SK-N-SH (cell line): Measurements from ENCODE around the gene GPR158. TPM values are rescaled to one million over a fixed set of nuclear protein-coding genes. Genes with fewer than 3 reads are reported as not detected.

Experiments
- CTCF ChIA-PET: fragments of 300-600, 350-600 bp; formaldehyde crosslinking; extraction: SDS; loops from one replicate; lab custom pipeline; 2021; lab: Yijun Ruan, JAX
- POLR2A ChIA-PET: fragments of 350-600 bp; sonication (Branson Sonifier 250); formaldehyde crosslinking; extraction: SDS; loops from one replicate; lab custom pipeline; 2020; ENCODE audit warnings: antibody characterized with exemption, inconsistent platforms; lab: Yijun Ruan, JAX
- DNase-seq: peaks from one replicate; pipeline ENCODE4 v3.0.0; 2012
- H2AFZ ChIP-seq: fragments of 200-600 bp; sonication (generic); 2 replicates; pipeline ENCODE4 v1.8.1; 2016; ENCODE audit warnings: antibody characterized with exemption, mild to moderate bottlenecking, low read depth
- H3F3A ChIP-seq: fragments of 200-600 bp; sonication (generic); replicated peaks from 2 replicates; pipeline ENCODE3; 2016; ENCODE audit warnings: antibody characterized with exemption, mild to moderate bottlenecking; ENCODE audit not compliant: insufficient read depth
- H3K27ac ChIP-seq, 2 experiments: fragments of 200-500 bp in 1 of 2; fragments of 200-600 bp in 1 of 2; sonication (Bioruptor generic) in 1 of 2; sonication (generic), shearing (Covaris generic) in 1 of 2; 2 replicates each; pipeline versions ENCODE4 v1.5.1 to v1.6.1; 2014 to 2016; ENCODE audit warnings: low read depth in 2 of 2, inconsistent platforms in 1 of 2, low read length in 1 of 2, mild to moderate bottlenecking in 1 of 2, mixed read lengths in 1 of 2
- H3K27me3 ChIP-seq: fragments of 200-600 bp; sonication (generic), shearing (Covaris generic); 2 replicates; pipeline ENCODE4 v1.6.1; 2016; ENCODE audit warnings: mixed run types; ENCODE audit not compliant: insufficient read depth
- H3K36me3 ChIP-seq, 2 experiments: fragments of 200-500 bp in 1 of 2; fragments of 200-600 bp in 1 of 2; sonication (Bioruptor generic) in 1 of 2; sonication (generic) in 1 of 2; replicated peaks in 1 of 2; 2 replicates each; pipeline versions ENCODE3 to v1.5.1; 2014 to 2016; ENCODE audit warnings: low read length in 1 of 2, mild to moderate bottlenecking in 1 of 2; ENCODE audit not compliant: insufficient read depth in 2 of 2, control insufficient read depth in 1 of 2
- H3K4me1 ChIP-seq, 2 experiments: fragments of 200-500 bp in 1 of 2; fragments of 200-600 bp in 1 of 2; sonication (Bioruptor generic) in 1 of 2; sonication (generic), shearing (Covaris generic) in 1 of 2; 2 replicates each; pipeline versions ENCODE4 v1.5.1 to v1.6.1; 2014 to 2016; ENCODE audit warnings: low read depth in 1 of 2, low read length in 1 of 2, mixed run types in 1 of 2; ENCODE audit not compliant: insufficient read depth in 2 of 2, control insufficient read depth in 1 of 2
- H3K4me2 ChIP-seq: fragments of 200-600 bp; sonication (generic), shearing (Covaris generic); 2 replicates; pipeline ENCODE4 v1.6.1; 2017; ENCODE audit warnings: mixed run types
- H3K4me3 ChIP-seq, 2 experiments: fragments of 200-500 bp in 1 of 2; fragments of 200-600 bp in 1 of 2; sonication (Bioruptor generic) in 1 of 2; sonication (generic), shearing (Covaris generic) in 1 of 2; 2 replicates each; pipeline versions ENCODE4 v1.5.1 to v1.8.1; 2014 to 2016; ENCODE audit warnings: low read depth in 2 of 2, inconsistent platforms in 1 of 2, low read length in 1 of 2, mild to moderate bottlenecking in 1 of 2, mixed read lengths in 1 of 2, moderate library complexity in 1 of 2
- H3K79me2 ChIP-seq: fragments of 200-600 bp; sonication (generic); 2 replicates; pipeline ENCODE4 v1.8.1; 2017; ENCODE audit warnings: mild to moderate bottlenecking; ENCODE audit not compliant: insufficient read depth
- H3K9ac ChIP-seq: fragments of 200-600 bp; sonication (generic); 2 replicates; pipeline ENCODE4 v1.6.1; 2017; ENCODE audit warnings: mixed run types
- H3K9me2 ChIP-seq: fragments of 200-600 bp; sonication (generic); 2 replicates; pipeline ENCODE4 v1.6.1; 2017; ENCODE audit warnings: mixed run types
- H3K9me3 ChIP-seq: fragments of 200-600 bp; sonication (generic); 2 replicates; pipeline ENCODE4 v1.6.1; 2017; ENCODE audit warnings: mixed run types, mild to moderate bottlenecking, moderate library complexity
- H4K20me1 ChIP-seq: fragments of 200-600 bp; sonication (generic); 2 replicates; pipeline ENCODE4 v1.6.1; 2017; ENCODE audit warnings: mild to moderate bottlenecking, mixed run types; ENCODE audit not compliant: insufficient read depth
- CHD2 ChIP-seq: fragments of 150-350 bp; IDR thresholded peaks from 2 replicates; pipeline ENCODE4 v1.6.1; 2018; ENCODE audit warnings: low read length; ENCODE audit not compliant: partially characterized antibody
- ELF1 ChIP-seq: IDR thresholded peaks from 2 replicates; pipeline ENCODE4 v1.4.0; 2012
- EP300 ChIP-seq, 2 experiments: IDR thresholded peaks; 2 replicates each; pipeline versions ENCODE4 v1.4.0 to v1.6.1; 2012; ENCODE audit warnings: borderline replicate concordance in 1 of 2, low read depth in 1 of 2, low read length in 1 of 2
- EZH2phosphoT487 ChIP-seq: fragments of 200-600 bp; sonication (generic); IDR thresholded peaks from 2 replicates; pipeline ENCODE4 v1.6.1; 2017; ENCODE audit warnings: low read depth, mixed run types, mild to moderate bottlenecking, antibody characterized with exemption, moderate library complexity, borderline replicate concordance
- FOSL2 ChIP-seq: IDR thresholded peaks from 2 replicates; pipeline ENCODE4 v1.4.0; 2012; ENCODE audit warnings: low read depth, mild to moderate bottlenecking, moderate library complexity, borderline replicate concordance
- FOXJ3 ChIP-seq: sonication (generic); formaldehyde crosslinking; IDR thresholded peaks from 2 replicates; pipeline ENCODE4 v1.5.1; 2020; ENCODE audit warnings: mild to moderate bottlenecking, missing genetic modification reagents
- GATA2 ChIP-seq: sonication (generic); formaldehyde crosslinking; IDR thresholded peaks from 2 replicates; pipeline ENCODE4 v1.5.0; 2020; ENCODE audit warnings: mild to moderate bottlenecking, missing genetic modification reagents
- NFIC ChIP-seq: IDR thresholded peaks from 2 replicates; pipeline ENCODE4 v1.4.0; 2012; ENCODE audit warnings: borderline replicate concordance
- NRF1 ChIP-seq: IDR thresholded peaks from 2 replicates; pipeline ENCODE4 v1.6.1; 2012; ENCODE audit warnings: low read depth, mild to moderate bottlenecking, low read length
- RAD21 ChIP-seq: IDR thresholded peaks from 2 replicates; pipeline ENCODE4 v1.6.1; 2012; ENCODE audit warnings: mild to moderate bottlenecking, low read length
- REST ChIP-seq: IDR thresholded peaks from 2 replicates; pipeline ENCODE4 v1.6.1; 2012; ENCODE audit warnings: mild to moderate bottlenecking, low read depth, low read length, moderate library complexity
- RFX5 ChIP-seq: IDR thresholded peaks from 2 replicates; pipeline ENCODE4 v1.6.1; 2012; ENCODE audit warnings: mild to moderate bottlenecking, improper control_type of control experiment, low read length
- RXRA ChIP-seq: IDR thresholded peaks from 2 replicates; pipeline ENCODE4 v1.4.0; 2012; ENCODE audit warnings: low read depth, mild to moderate bottlenecking, borderline replicate concordance
- SIN3A ChIP-seq: IDR thresholded peaks from 2 replicates; pipeline ENCODE4 v1.6.1; 2012; ENCODE audit warnings: low read depth, mild to moderate bottlenecking, low read length, moderate library complexity, borderline replicate concordance
- SMC3 ChIP-seq: IDR thresholded peaks from 2 replicates; pipeline ENCODE4 v1.6.1; 2012; ENCODE audit warnings: low read depth, low read length, improper control_type of control experiment
- TAF1 ChIP-seq: IDR thresholded peaks from 2 replicates; pipeline ENCODE4 v1.6.1; 2012; ENCODE audit warnings: low read depth, mild to moderate bottlenecking, low read length, moderate library complexity, borderline replicate concordance
- TCF12 ChIP-seq: IDR thresholded peaks from 2 replicates; pipeline ENCODE4 v1.4.0; 2012
- USF2 ChIP-seq: fragments of 150-350 bp; IDR thresholded peaks from 2 replicates; pipeline ENCODE4 v1.6.1; 2017; ENCODE audit warnings: antibody characterized with exemption, low read length, low read depth, borderline replicate concordance
- YY1 ChIP-seq: IDR thresholded peaks from 2 replicates; pipeline ENCODE4 v1.4.0; 2012; ENCODE audit warnings: low read depth, mild to moderate bottlenecking
- ZBTB33 ChIP-seq: IDR thresholded peaks from 2 replicates; pipeline ENCODE4 v1.4.0; 2012; ENCODE audit warnings: low read depth, borderline replicate concordance
- WGBS: methylation state at CpG from one replicate; pipeline ENCODE4 v1.1.6; 2017; ENCODE audit warnings: low lambda C conversion rate; 5-methylcytosine and 5-hydroxymethylcytosine counted together
- polyA plus RNA-seq, 3 experiments: library from polyadenylated mRNA; depleted of rRNA; stranded (reverse); fragments of >200 nt; gene quantifications; 2 replicates each; pipeline ENCODE4 v1.2.3, GENCODE V29; 2012
- TF ChIP-seq, protein P1 (sequence below): IDR thresholded peaks from 2 replicates; pipeline ENCODE4 v1.4.0; 2012; ENCODE audit warnings: low read depth, borderline replicate concordance

Gene GPR158
- polyA plus RNA-seq, 1 of the 3 experiments (the other 2 are of a cell fraction), result not detected

DNA sequence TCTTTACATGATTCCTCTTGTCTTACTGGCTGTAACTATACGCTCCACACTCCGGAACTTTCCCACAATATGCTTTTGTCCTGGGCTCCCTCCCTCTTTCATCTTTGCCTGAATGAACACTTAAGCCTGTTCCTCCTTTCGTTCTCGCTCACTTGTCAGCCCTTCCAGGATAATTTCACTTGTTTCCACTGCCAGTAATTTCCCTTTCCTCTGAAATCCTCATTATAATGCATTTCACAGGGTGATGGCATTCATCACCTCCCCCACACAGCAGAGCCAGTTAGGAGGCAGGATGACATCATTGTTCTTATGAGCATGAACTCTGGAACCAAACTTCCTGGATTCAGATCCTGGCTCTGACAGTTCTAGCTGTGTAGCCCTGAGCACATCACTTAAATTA, 372.6 kb downstream of the GPR158 start:
- Histone ChIP-seq H3K4me3 (no peak overlapping the region), H3K4me2 (no peak overlapping the region), H2AFZ (no peak overlapping the region), H3K4me1 (no peaks in the 10 kb centered on the region), H3K36me3 (no peaks in the 10 kb centered on the region), H3F3A (no peaks in the 10 kb centered on the region), H3K79me2 (no peaks in the 10 kb centered on the region), H3K9me3 (no peaks in the 10 kb centered on the region), H4K20me1 (no peaks in the 10 kb centered on the region), H3K27ac (no peak overlapping the region), H3K27me3 (no peaks in the 10 kb centered on the region), H3K9ac (no peak overlapping the region), H3K9me2 (no peaks in the 10 kb centered on the region)
- WGBS, result 44% methylated on average over 4 of the region's 4 CpGs
- no peak for DNase-seq
- CTCF ChIA-PET, result no interaction called here
- TF ChIP-seq NRF1, result no peak
- TF ChIP-seq ELF1, result no peak
- TF ChIP-seq TCF12, result no peak
- no peak for TF ChIP-seq FOSL2
- TF ChIP-seq, protein P1, sequence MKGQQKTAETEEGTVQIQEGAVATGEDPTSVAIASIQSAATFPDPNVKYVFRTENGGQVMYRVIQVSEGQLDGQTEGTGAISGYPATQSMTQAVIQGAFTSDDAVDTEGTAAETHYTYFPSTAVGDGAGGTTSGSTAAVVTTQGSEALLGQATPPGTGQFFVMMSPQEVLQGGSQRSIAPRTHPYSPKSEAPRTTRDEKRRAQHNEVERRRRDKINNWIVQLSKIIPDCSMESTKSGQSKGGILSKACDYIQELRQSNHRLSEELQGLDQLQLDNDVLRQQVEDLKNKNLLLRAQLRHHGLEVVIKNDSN, result no peak
- no peak for TF ChIP-seq NFIC
- TF ChIP-seq TAF1, result no peak
- TF ChIP-seq RFX5, result no peak
- no peak for TF ChIP-seq GATA2 (CRISPR knock-in tag)
- no peak for TF ChIP-seq YY1
- TF ChIP-seq EP300 (IDR thresholded peaks at IDR 0.05; ENCODE audit: borderline replicate concordance in 1 of 2, low read depth in 1 of 2, low read length in 1 of 2), result no peak
- TF ChIP-seq FOXJ3 (CRISPR knock-in tag), result no peak
- no peak for TF ChIP-seq RXRA
- no peak for TF ChIP-seq REST
- TF ChIP-seq CHD2, result no peak
- POLR2A ChIA-PET, result no interaction called here

DNA sequence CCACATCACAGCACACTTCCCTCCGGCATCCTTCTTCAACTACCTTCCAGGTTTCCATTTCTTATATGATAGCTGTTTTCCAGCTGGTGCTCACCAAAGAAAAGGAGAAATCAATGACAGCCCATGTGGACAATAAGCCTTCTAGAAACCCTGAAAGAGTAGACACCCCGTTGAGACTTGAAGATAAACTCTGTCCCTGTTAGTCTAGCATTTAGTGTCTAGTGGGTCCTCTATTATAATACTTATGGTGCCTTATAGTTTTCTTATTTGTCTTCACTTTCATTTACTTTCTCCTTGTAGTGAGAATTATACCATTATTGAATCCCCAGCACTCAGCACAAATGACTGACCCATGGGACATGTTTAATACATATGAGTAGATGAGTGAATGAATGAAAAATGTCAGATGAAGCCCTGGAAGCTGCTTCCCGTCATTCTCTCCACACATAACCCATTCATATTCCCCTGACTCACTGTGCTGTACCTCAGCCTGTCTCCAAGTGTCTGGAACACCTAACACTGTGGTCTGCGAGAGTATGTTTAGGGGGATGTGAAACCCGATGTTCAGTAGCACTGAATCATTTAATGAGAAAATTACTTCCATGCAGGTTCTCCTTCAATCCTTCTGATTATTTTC, 377.6 kb downstream of the GPR158 start:
- Histone ChIP-seq H3K9ac (no peak overlapping the region), H3K4me2 (no peak overlapping the region), H3K4me3 (no peak overlapping the region), H4K20me1 (no peaks in the 10 kb centered on the region), H3K79me2 (no peaks in the 10 kb centered on the region), H3K4me1 (no peaks in the 10 kb centered on the region), H3K9me3 (no peaks in the 10 kb centered on the region), H3K9me2 (no peaks in the 10 kb centered on the region), H3K27me3 (no peaks in the 10 kb centered on the region), H2AFZ (no peak overlapping the region), H3F3A (peaks cover 7% of the 10 kb centered on the region), H3K36me3 (no peaks in the 10 kb centered on the region), H3K27ac (no peak overlapping the region)
- no peak for DNase-seq
- ChIA-PET CTCF (no interaction called here), POLR2A (no interaction called here)
- 36% methylated on average over 5 of the region's 5 CpGs for WGBS
- no peak for TF ChIP-seq TAF1
- TF ChIP-seq ZBTB33, result no peak
- no peak for TF ChIP-seq RXRA
- no peak for TF ChIP-seq YY1
- no peak for TF ChIP-seq EP300 (IDR thresholded peaks at IDR 0.05; ENCODE audit: borderline replicate concordance in 1 of 2, low read depth in 1 of 2, low read length in 1 of 2)
- no peak for TF ChIP-seq NFIC
- TF ChIP-seq EZH2phosphoT487, result no peak
- no peak for TF ChIP-seq SMC3
- no peak for TF ChIP-seq USF2
- TF ChIP-seq FOSL2, result no peak
- no peak for TF ChIP-seq SIN3A
- TF ChIP-seq RAD21, result no peak
- TF ChIP-seq GATA2 (CRISPR knock-in tag), result no peak
